Ovary (tissue), 9 donors: ENCODE results near the gene RNF38. TPM values are rescaled to one million over a fixed set of nuclear protein-coding genes. Genes with fewer than 3 reads are reported as not detected.

Experiments
- DNase-seq, 5 donors: peaks; one replicate each; pipeline ENCODE4 v3.0.0-alpha.2; 2019 to 2020
- H3K27ac ChIP-seq, 2 donors: fragments of 200-600 bp; one replicate each; pipeline versions ENCODE4 v1.5.1 to v1.8.0; 2019 to 2022
- H3K27me3 ChIP-seq: fragments of 200-600 bp; one replicate; pipeline ENCODE4 v1.8.0; 2022
- H3K36me3 ChIP-seq: fragments of 200-600 bp; sonication (generic); one replicate; pipeline ENCODE4 v1.5.1; 2019
- H3K4me1 ChIP-seq: one replicate; pipeline ENCODE4 v1.8.1; 2013; ENCODE audit warnings: mild to moderate bottlenecking, moderate library complexity; ENCODE audit not compliant: insufficient read depth
- H3K4me3 ChIP-seq: fragments of 200-600 bp; sonication (generic); one replicate; pipeline ENCODE4 v1.5.1; 2017
- H3K9me3 ChIP-seq, 2 donors: fragments of 200-600 bp in 1 of 2; sonication (generic) in 1 of 2; one replicate each; pipeline versions ENCODE4 v1.5.1 to v1.8.1; 2013 to 2019; ENCODE audit warnings: mild to moderate bottlenecking in 1 of 2, moderate library complexity in 1 of 2
- EP300 ChIP-seq: sonication (generic); formaldehyde crosslinking; IDR thresholded peaks from one replicate; pipeline ENCODE4 v1.6.1; 2017; ENCODE audit warnings: antibody characterized with exemption
- POLR2A ChIP-seq: fragments of 450-650 bp; IDR thresholded peaks from one replicate; pipeline ENCODE4 v1.6.1; 2017; ENCODE audit warnings: antibody characterized with exemption, mild to moderate bottlenecking, moderate library complexity
- WGBS, 3 donors: extraction: QIAGEN DNeasy Blood & Tissue Kit in 1 of 3; methylation state at CpG; one replicate each; pipeline versions ENCODE4 v1.1.5 to v1.1.7; 2013 to 2017; 5-methylcytosine and 5-hydroxymethylcytosine counted together
- intact Hi-C, 4 donors: fragments of 100-400 bp; cut with DNase I; formaldehyde crosslinking; loops; one replicate each; pipeline versions ENCODE4 v1.11.0 to v1.15.1; 2022 to 2023
- polyA plus RNA-seq, 2 donors: library from polyadenylated mRNA; stranded (reverse); fragments of 200-250 nt in 1 of 2; fragments of 350-450 nt in 1 of 2; fragmentation: Illumina TruSeq in 1 of 2; extraction: RNeasy Lipid Tissue Mini Kit (QIAGEN cat#74804) in 1 of 2; gene quantifications; one replicate each; pipeline ENCODE4 v1.2.3, GENCODE V29; 2013 to 2014
- total RNA-seq, 7 donors: library from RNA; depleted of rRNA in 2 of 7; stranded (reverse); fragments of >200 nt in 2 of 7; fragmentation: NEBNext Ultra II Directional in 3 of 7; extraction: Animal tissue kit (Norgen Biotek cat#: 25700) in 3 of 7; gene quantifications; one replicate each; pipeline versions ENCODE4 v1.1.0 to v1.2.4, GENCODE V29; 2016 to 2023
- TF ChIP-seq, protein P1 (sequence below), 3 donors: fragments of 450-650 bp in 2 of 3; fragments of 200-600 bp in 1 of 3; IDR thresholded peaks; one replicate each; pipeline versions ENCODE4 v1.5.1 to v1.8.0; 2016 to 2022; ENCODE audit warnings: antibody characterized with exemption in 3 of 3, mild to moderate bottlenecking in 1 of 3
- donor health status: DM: no; HTN: no; CAD: no; lungs with moderate emphysema.
- donor health status: DM: no; HTN: no; CAD: no.
- donor health status: Bipolar disorder and iron deficiency.
- donor health status: DM: yes; HTN: yes; CAD: no.
- donor health status: DM: no; HTN: no; CAD: no.
- donor health status: DM: yes; HTN: yes; CAD: no.

RNF38 gene
- total and polyA plus RNA-seq, 9 donors: 30.4 to 81.3 (median 55.7) TPM

DNA sequence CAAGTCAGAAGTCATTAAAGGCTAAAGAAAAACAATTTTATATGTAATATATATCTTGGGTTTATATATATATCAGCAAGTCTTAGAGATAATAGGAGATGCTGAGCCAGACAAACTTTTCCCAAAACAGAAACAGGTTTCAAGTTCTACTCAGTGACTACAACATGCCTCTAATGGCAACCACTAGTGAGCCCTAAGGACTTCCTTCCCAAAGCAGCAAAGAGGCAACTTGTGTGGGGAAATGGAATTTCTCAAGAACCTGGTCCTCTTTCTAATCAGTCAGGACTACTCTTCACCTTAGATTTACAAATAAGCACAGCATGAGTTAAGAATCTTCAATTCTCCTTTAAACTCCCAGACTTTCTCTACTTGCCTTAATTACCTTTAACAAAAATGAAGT lies 17.6 kb downstream of the RNF38 start:
- Histone ChIP-seq H3K27me3 (no peaks in the 10 kb centered on the region), H3K4me1 (peaks cover 4% of the 10 kb centered on the region), H3K4me3 (no peak overlapping the region), H3K27ac (no peak overlapping the region), H3K9me3 (no peaks in the 10 kb centered on the region), H3K36me3 (no peaks in the 10 kb centered on the region)
- no peak for DNase-seq
- intact Hi-C loops: no loop called here
- TF ChIP-seq EP300: no peak
- no peak for TF ChIP-seq POLR2A
- TF ChIP-seq, protein P1, sequence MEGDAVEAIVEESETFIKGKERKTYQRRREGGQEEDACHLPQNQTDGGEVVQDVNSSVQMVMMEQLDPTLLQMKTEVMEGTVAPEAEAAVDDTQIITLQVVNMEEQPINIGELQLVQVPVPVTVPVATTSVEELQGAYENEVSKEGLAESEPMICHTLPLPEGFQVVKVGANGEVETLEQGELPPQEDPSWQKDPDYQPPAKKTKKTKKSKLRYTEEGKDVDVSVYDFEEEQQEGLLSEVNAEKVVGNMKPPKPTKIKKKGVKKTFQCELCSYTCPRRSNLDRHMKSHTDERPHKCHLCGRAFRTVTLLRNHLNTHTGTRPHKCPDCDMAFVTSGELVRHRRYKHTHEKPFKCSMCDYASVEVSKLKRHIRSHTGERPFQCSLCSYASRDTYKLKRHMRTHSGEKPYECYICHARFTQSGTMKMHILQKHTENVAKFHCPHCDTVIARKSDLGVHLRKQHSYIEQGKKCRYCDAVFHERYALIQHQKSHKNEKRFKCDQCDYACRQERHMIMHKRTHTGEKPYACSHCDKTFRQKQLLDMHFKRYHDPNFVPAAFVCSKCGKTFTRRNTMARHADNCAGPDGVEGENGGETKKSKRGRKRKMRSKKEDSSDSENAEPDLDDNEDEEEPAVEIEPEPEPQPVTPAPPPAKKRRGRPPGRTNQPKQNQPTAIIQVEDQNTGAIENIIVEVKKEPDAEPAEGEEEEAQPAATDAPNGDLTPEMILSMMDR (IDR thresholded peaks at IDR 0.05): no peak

DNA sequence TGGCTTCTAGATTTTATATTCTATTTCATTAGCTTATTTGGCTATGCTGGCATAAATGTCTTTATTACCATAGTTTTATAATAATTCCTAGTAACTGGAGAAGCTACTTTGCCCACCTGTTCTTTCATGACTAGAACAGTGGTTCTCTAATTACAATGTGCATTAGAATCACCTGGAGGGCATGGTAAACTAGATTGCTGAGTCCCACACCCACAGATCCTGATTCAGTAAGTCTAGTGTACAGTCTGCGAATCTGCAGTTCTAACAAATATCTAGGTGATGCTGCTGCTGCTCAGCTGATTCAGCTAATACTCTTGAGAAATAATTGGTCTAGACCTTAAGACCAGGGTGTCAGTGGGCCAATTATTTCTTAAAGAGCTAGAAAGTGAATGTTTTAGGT lies 35.5 kb downstream of the RNF38 start:
- 96 to 97% (median 97%) methylated on average over 1 of the region's 1 CpG for WGBS, 3 donors
- TF ChIP-seq POLR2A (no peak), EP300 (no peak)
- TF ChIP-seq, protein P1 (IDR thresholded peaks at IDR 0.05): no peak
- intact Hi-C loops: no loop called here
- Histone ChIP-seq H3K4me3 (no peak overlapping the region), H3K36me3 (no peaks in the 10 kb centered on the region), H3K4me1 (no peaks in the 10 kb centered on the region), H3K9me3 (no peaks in the 10 kb centered on the region), H3K27me3 (no peaks in the 10 kb centered on the region), H3K27ac (no peak overlapping the region)
- no peak for DNase-seq

DNA sequence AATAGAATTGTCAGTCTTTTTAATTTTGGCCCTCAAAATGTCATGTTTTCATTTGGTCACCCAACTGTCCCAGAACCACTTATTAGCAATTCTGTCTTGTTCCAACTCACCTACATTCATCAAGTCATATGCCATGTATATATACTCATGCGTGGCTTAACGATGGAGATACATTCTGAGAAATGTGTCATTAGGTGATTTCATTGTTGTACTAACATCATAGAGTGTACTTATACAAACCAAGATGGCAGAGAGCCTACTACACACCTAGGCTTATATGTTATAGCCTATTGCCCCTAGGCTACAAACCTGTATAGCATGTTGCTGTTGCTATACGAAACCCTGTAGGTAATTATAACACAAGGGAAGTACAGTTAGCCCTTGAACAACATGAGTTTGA lies 36.6 kb downstream of the RNF38 start:
- Histone ChIP-seq H3K27me3 (no peaks in the 10 kb centered on the region), H3K36me3 (no peaks in the 10 kb centered on the region), H3K4me3 (no peak overlapping the region), H3K4me1 (no peaks in the 10 kb centered on the region), H3K27ac (no peak overlapping the region), H3K9me3 (no peaks in the 10 kb centered on the region)
- WGBS, 3 donors: 100% methylated on average over 3 of the region's 3 CpGs; no CpG with 5 or more reads in 2 of the 3 donors
- TF ChIP-seq POLR2A: no peak
- TF ChIP-seq EP300: no peak
- TF ChIP-seq, protein P1 (IDR thresholded peaks at IDR 0.05): no peak
- no peak for DNase-seq
- intact Hi-C loops: no loop called here

- Histone ChIP-seq H3K4me3 (no peak overlapping the region), H3K4me1 (no peaks in the 10 kb centered on the region), H3K9me3 (no peaks in the 10 kb centered on the region), H3K27me3 (no peaks in the 10 kb centered on the region), H3K36me3 (no peaks in the 10 kb centered on the region), H3K27ac (no peak overlapping the region)
- intact Hi-C loops: no loop called here
- 61 to 75% (median 61%) methylated on average over 5 of the region's 5 CpGs for WGBS, 3 donors
- TF ChIP-seq POLR2A (no peak), EP300 (no peak)
- TF ChIP-seq, protein P1 (IDR thresholded peaks at IDR 0.05): no peak
- DNase-seq: no peak
Measured at GRCh38 chr9:36358486-36358885, 41.6 kb downstream of the RNF38 start.

DNA sequence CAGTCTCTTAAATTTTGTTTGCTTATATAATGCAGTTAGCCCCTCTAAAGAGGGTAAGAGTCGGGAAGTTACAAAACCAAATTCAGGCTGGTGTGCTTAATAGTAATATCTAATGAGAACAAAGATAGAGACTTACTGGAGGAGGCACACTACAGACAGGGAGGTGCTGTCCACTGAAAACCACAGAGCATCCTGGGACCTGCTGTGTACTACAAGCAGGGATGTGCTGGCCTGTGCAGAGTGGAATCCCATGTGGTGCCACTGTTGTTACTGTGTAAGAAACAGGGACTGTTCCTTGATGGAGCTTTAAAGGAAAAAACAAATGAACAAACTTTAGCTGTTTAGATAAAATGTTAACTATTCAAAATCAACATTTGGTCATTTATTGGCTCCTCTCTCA lies 42.4 kb downstream of the RNF38 start:
- Histone ChIP-seq H3K27me3 (no peaks in the 10 kb centered on the region), H3K4me3 (no peak overlapping the region), H3K27ac (no peak overlapping the region), H3K36me3 (no peaks in the 10 kb centered on the region), H3K4me1 (no peaks in the 10 kb centered on the region), H3K9me3 (no peaks in the 10 kb centered on the region)
- intact Hi-C loops: no loop called here
- no peak for DNase-seq
- WGBS, 3 donors: 59 to 80% (median 62%) methylated on average over 1 of the region's 1 CpG
- TF ChIP-seq EP300 (no peak), POLR2A (no peak)
- TF ChIP-seq, protein P1 (IDR thresholded peaks at IDR 0.05): no peak
